HG03457 (cell line): ENCODE measurements around the gene CHCHD6.
A peak's percentile ranks its signal among the peaks of the same experiment; 100 is the strongest.

Experiments used
- ATAC-seq: cut with Tn5 transposase; IDR thresholded peaks from one replicate; pipeline ENCODE4 v1.9.1; 2021; ENCODE audit warnings: moderate number of reproducible peaks; ENCODE audit not compliant: unreplicated experiment

CHCHD6 gene

GRCh38 chr3:126968391-126969390 is 264.7 kb downstream of the CHCHD6 start:
- ATAC-seq: no peak

- no peak for ATAC-seq
These were observed 265.5 kb downstream of the CHCHD6 start for GRCh38 chr3:126969586-126969985.

GRCh38 chr3:126970101-126970500 is 266.1 kb downstream of the CHCHD6 start:
- ATAC-seq: no peak

GRCh38 chr3:126970921-126971320 is 266.9 kb downstream of the CHCHD6 start:
- ATAC-seq: no peak

- ATAC-seq: no peak
These were observed 267.9 kb downstream of the CHCHD6 start for GRCh38 chr3:126971891-126972351.

- no peak for ATAC-seq
These were observed 268.8 kb downstream of the CHCHD6 start for GRCh38 chr3:126972866-126973265.

GRCh38 chr3:126973814-126974213 is 269.8 kb downstream of the CHCHD6 start:
- no peak for ATAC-seq

- no peak for ATAC-seq
These were observed 270.7 kb downstream of the CHCHD6 start for GRCh38 chr3:126974756-126975155.

- ATAC-seq: no peak
These were observed 272.9 kb downstream of the CHCHD6 start for GRCh38 chr3:126976906-126977305.

- ATAC-seq: no peak
These were observed 273.8 kb downstream of the CHCHD6 start for GRCh38 chr3:126977821-126978220.

- no peak for ATAC-seq
These were observed 274.3 kb downstream of the CHCHD6 start for GRCh38 chr3:126978291-126978690.

GRCh38 chr3:126979046-126979628 is 275.1 kb downstream of the CHCHD6 start:
- no peak for ATAC-seq

GRCh38 chr3:126980266-126980811 is 276.3 kb downstream of the CHCHD6 start:
- ATAC-seq: no peak

- ATAC-seq: peak; percentile 30
These were observed 278.1 kb downstream of the CHCHD6 start for GRCh38 chr3:126982126-126982470.

- peak; percentile 54 for ATAC-seq
These were observed 278.6 kb downstream of the CHCHD6 start, which contains the start of gene PLXNA1 for GRCh38 chr3:126982471-126983175. Gene PLXNA1 (plus strand): TSS chr3:126983115. CDS start chr3:126988594, 5,479 bp downstream.

- ATAC-seq: no peak
These were observed 279.2 kb downstream of the CHCHD6 start for GRCh38 chr3:126983276-126983652.

- ATAC-seq: no peak
These were observed 279.8 kb downstream of the CHCHD6 start for GRCh38 chr3:126983653-126984390.

GRCh38 chr3:126984391-126985131 is 280.5 kb downstream of the CHCHD6 start:
- no peak for ATAC-seq

- ATAC-seq: no peak
These were observed 281.3 kb downstream of the CHCHD6 start for GRCh38 chr3:126985132-126985985.
